Subcutaneous adipose tissue (tissue), 4 donors: ENCODE data around the gene UBR3. TPM values are rescaled to one million over a fixed set of nuclear protein-coding genes. Genes with fewer than 3 reads are reported as not detected.

Experiments
- total RNA-seq, 4 donors: library from RNA; depleted of rRNA; stranded (reverse); fragments of >200 nt; gene quantifications; one replicate each; pipeline ENCODE4 v1.1.0, GENCODE V29; 2016
- TF ChIP-seq, protein P1 (sequence below): fragments of 450-650 bp; IDR thresholded peaks from one replicate; pipeline ENCODE4 v1.5.1; 2016; ENCODE audit warnings: low read depth, mild to moderate bottlenecking, control low read depth, antibody characterized with exemption, moderate library complexity

Gene UBR3
- total RNA-seq, 4 donors from 2014 or later, result 80.7 to 128 (median 101) TPM

DNA sequence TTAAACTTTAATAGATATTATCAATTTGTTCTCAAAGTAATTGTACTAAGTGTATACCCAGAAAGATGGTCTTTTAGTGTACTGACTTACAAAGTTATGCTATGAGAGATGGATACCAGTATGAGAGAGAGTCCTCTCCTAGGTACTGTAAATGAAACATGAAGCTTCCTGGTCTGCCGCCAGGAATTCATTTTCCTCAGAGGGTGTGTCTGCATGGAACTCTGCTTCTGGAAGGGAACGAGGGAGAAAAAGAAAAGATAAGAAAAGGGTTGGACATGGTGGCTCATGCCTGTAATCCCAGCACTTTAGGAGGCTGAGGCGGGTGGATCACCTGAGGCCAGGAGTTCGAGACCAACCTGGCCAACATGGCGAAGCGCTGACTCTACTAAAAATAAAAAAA lies 30.8 kb upstream of the UBR3 start:
- TF ChIP-seq, protein P1, sequence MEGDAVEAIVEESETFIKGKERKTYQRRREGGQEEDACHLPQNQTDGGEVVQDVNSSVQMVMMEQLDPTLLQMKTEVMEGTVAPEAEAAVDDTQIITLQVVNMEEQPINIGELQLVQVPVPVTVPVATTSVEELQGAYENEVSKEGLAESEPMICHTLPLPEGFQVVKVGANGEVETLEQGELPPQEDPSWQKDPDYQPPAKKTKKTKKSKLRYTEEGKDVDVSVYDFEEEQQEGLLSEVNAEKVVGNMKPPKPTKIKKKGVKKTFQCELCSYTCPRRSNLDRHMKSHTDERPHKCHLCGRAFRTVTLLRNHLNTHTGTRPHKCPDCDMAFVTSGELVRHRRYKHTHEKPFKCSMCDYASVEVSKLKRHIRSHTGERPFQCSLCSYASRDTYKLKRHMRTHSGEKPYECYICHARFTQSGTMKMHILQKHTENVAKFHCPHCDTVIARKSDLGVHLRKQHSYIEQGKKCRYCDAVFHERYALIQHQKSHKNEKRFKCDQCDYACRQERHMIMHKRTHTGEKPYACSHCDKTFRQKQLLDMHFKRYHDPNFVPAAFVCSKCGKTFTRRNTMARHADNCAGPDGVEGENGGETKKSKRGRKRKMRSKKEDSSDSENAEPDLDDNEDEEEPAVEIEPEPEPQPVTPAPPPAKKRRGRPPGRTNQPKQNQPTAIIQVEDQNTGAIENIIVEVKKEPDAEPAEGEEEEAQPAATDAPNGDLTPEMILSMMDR, result no peak

DNA sequence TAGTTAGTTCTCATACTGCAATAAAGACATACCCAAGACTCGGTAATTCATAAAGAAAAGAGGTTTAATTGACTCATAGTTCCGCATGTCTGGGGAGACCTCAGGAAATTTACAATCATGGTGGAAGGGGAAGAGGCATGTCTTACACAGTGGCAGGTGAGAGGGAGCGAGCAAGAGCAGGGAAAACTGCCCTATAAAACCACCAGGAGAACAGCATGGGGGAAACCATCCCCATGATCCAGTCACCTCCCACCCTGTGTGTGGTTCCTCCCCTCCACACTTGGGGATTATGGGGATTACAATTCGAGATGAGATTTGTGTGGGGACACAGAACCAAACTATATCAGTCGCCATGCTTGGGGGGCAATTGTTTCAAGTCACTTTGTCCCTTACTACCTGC lies 29.7 kb upstream of the UBR3 start:
- TF ChIP-seq, protein P1, result no peak

DNA sequence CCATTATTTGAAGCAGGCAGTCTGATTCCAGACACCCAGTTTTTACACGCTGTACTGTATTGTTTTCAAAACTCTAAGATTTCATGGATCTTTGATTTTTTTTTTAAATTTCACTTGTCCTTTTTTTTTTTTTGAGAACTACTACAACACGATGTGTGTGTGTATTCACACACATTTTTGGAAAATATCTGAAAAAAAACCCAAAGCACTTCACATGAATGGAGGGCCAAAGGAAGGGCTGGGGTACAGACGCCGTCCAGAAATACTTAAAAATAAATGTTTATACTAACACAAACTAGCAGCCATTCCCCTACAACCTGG lies 28.9 kb upstream of the UBR3 start:
- TF ChIP-seq, protein P1, result no peak

DNA sequence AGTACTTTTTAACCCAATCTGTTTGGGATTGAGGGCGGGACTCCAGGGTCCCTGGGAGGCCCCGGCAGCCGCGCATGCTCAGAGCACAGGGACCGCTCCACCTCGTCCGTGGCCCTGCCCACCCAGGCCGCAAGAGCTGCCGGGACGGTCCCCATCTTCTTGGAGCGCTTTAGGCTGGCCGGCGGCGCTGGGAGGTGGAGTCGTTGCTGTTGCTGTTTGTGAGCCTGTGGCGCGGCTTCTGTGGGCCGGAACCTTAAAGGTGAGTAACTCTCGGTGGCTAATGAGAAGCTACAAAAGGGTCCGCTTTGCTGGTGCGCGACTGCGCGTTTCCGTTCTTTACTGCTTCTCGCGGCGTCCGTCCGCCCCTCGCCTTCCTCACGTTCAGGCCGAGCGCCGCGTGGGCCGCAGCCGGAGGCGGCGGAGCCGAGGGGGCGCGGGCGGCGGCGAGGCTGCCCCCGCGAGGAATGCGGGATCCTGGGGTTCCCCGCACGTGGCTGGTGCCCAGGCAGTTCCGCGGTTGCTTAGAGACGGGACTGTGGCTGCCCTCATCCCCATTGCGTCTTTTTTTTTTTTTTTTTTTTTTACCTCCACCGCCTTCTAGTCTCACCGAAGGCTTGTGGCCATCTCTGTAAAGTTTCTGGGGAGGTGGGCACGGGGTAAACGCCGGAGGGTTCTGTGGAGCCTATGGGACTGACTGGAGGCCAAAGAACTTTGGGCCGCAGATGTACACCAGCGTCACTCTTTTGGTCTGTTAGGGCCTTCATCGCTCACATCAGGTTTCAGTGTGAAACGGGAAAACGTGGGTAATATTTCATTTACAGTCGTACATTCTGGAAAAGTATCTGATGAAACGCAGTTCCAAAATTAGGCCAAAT lies 28.3 kb upstream of the UBR3 start, which contains the start of gene SSB:
SSB (plus strand) TSS at position 154 of the 875 bp plus-strand sequence. CDS start 2,090 bp downstream, outside the sequence.
- TF ChIP-seq, protein P1, result no peak

DNA sequence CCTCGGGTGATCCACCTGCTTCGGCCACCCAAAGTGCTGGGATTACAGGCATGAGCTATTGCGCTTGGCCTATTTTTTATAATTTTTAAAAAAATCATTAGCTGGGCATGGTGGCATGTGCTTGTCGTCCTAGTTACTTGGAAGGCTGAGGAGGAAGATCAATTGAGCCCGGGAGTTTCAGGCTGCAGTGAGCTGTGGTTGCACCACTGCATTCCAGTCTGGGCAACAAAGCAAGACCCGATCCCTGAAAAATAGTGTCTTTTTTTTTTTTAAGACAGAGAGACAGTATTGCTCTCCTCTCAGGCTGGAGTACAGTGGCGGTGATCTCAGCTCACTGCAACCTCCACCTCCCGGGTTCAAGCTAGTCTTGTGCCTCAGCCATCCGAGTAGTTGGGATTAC lies 23.8 kb upstream of the UBR3 start:
- TF ChIP-seq, protein P1, result no peak

DNA sequence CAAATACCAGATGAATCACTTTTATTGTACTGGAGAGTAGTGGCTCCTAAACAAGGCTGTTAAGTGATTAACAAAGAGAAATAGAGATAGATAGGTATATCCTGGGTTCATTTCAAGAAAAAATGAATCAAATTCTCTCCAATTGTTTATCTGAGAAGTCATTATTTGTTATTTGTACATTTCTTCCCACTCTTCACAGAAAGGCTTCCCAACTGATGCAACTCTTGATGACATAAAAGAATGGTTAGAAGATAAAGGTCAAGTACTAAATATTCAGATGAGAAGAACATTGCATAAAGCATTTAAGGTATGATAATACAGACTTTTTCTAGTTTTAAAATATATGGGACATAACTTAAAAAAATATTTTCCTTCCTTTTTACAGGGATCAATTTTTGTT lies 20.7 kb upstream of the UBR3 start:
- TF ChIP-seq, protein P1, result no peak

DNA sequence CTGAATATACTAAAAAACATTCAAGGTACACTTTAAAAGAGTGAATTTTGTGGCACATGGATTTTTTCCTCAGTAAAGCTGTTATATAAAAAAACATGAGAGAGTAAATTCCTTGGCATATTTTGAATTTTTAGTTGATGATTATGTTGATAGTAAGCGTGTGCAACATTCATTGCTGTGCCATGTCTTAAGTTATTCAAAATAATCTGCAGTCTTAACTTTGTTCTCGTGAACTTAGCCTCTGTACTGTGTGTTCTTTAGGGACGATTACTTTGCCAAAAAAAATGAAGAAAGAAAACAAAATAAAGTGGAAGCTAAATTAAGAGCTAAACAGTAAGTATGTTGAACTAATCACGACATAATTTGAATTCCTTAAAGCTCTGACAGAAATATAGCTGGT lies 19.0 kb upstream of the UBR3 start:
- TF ChIP-seq, protein P1, result no peak
